Sigmoid colon (tissue), 4 donors: ENCODE measurements around the gene ETV5.

Source experiments
- EP300 ChIP-seq, 4 donors: sonication (generic); formaldehyde crosslinking; IDR thresholded peaks; one replicate each; pipeline ENCODE4 v1.6.1; 2017; ENCODE audit warnings: antibody characterized with exemption in 4 of 4
- POLR2A ChIP-seq, 2 donors: fragments of 450-650 bp; IDR thresholded peaks; one replicate each; pipeline ENCODE4 v1.6.1; 2016; ENCODE audit warnings: antibody characterized with exemption in 2 of 2, mild to moderate bottlenecking in 2 of 2, moderate library complexity in 2 of 2
- TF ChIP-seq, protein P1 (sequence below), 4 experiments: fragments of 450-650 bp in 3 of 4; fragments of 200-600 bp in 1 of 4; IDR thresholded peaks; one replicate each; pipeline ENCODE4 v1.5.1; 2016 to 2019; ENCODE audit warnings: antibody characterized with exemption in 4 of 4, mild to moderate bottlenecking in 3 of 4, moderate library complexity in 2 of 4

DNA sequence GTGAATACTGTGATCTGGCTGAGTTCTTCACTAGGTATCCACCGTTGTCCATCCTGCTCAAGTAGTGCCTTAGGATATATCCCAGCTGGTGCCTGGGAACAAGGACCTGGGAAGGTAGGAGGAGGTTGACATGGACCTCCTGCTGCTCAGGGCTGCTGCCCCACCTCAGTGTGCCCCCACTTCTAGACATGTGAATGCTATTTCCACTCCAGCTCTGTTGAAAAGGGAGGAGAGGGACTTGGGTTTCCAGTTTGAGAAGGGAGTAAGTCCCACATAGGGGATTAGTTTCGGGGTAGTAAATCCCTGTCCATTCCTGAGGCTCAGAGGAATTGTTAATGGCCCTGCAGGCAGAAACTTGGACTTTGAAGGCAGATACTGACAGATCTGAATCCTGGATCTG lies 32.9 kb upstream of the ETV5 start:
- no peak for TF ChIP-seq POLR2A (IDR thresholded peaks at IDR 0.05)
- TF ChIP-seq, protein P1, sequence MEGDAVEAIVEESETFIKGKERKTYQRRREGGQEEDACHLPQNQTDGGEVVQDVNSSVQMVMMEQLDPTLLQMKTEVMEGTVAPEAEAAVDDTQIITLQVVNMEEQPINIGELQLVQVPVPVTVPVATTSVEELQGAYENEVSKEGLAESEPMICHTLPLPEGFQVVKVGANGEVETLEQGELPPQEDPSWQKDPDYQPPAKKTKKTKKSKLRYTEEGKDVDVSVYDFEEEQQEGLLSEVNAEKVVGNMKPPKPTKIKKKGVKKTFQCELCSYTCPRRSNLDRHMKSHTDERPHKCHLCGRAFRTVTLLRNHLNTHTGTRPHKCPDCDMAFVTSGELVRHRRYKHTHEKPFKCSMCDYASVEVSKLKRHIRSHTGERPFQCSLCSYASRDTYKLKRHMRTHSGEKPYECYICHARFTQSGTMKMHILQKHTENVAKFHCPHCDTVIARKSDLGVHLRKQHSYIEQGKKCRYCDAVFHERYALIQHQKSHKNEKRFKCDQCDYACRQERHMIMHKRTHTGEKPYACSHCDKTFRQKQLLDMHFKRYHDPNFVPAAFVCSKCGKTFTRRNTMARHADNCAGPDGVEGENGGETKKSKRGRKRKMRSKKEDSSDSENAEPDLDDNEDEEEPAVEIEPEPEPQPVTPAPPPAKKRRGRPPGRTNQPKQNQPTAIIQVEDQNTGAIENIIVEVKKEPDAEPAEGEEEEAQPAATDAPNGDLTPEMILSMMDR (IDR thresholded peaks at IDR 0.05): no peak
- no peak for TF ChIP-seq EP300 (IDR thresholded peaks at IDR 0.05)
